HG02870 (cell line): ENCODE measurements around the gene RCOR1.

ENCODE experiments used
- ATAC-seq: cut with Tn5 transposase; IDR thresholded peaks from one replicate; pipeline ENCODE4 v1.9.1; 2021; ENCODE audit warnings: mild to moderate bottlenecking, moderate library complexity; ENCODE audit not compliant: unreplicated experiment

RCOR1 gene

DNA sequence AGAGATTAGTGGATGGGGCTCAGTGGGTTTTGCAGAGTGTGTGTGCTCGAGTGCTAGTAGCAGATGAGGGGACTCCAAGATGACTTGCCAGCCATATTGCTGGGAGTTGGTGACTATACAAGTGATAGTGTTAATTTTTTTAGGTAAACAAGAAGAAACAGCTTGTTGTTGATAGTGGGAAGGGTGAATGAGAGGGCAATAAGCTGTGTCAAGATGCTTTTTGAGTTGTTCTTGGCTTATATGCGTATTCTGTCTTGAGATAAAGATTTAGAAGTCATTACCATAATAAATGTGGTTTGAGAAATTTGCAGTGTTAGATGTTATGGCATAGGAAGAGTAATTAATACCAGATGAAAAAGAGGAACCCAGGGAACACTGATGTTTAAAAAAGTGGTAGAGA is 75.3 kb downstream of the RCOR1 start:
- no peak for ATAC-seq

DNA sequence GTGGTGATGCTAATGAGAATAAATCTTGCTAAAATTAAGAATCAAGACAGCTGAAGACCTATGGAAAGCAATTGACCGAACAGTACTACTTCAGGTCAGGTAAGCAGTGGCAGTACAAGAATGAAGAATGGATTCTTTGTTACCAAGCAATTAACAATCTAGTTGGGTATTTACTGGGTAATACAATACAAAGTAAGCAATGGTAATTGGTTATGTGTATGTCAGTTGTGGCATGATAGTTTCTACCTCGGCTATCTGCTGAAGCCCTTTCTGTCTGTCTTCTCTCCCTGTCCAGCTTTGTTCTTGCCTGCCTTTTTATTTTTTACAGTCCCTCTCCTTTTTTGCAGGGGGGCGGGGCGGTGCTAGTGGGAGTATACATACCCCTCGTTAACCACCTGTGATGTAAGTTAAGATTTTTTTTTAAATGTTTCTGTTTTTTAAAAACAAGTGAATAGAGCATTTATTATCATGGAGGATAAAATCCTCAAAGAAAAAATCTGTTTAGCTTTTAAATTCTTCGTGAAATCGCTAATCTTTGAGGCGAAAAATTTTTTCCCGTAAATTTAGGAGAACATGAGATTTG is 75.9 kb downstream of the RCOR1 start:
- ATAC-seq, result no peak

DNA sequence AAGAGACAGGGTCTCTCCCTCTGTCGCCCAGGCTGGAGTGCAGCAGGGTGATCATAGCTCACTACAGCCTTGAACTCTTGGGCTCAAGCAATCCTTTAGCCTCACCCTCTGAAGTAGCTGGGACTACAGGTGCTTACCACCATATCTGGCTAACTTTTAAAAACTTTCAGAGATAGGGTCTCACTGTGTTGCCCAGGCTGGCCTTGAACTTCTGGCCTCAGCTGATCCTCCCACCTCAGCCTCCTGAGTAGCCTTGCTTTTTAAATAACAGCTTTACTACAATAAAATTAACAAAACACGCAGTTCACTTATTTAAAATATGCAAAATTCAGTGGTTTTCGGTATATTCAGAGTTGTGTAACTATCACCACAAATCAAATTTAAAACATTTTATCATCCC is 79.0 kb downstream of the RCOR1 start:
- no peak for ATAC-seq

DNA sequence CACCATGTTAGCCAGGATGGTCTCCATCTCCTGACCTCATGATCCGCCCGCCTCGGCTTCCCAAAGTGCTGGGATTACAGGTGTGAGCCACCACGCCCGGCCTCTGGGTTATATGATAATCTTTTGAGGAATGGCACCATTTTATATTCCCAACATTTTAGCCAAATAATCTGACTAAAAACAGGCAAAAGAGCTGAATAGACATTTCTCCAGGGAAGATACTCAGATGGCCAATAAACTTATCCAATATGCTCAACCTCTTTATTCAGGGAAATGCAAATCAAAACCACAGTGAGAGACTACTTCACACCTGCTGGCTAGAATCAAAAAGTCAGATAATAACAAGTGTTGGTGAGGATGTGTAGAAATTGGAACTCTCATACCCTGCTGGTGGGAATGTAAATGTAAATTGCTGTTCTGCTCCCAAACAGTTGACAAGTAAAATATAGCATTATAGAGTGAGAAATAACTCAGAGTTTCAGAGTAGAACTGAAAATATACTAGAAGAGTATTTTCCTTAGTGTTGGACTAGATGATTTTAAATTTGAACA is 80.0 kb downstream of the RCOR1 start:
- no peak for ATAC-seq

DNA sequence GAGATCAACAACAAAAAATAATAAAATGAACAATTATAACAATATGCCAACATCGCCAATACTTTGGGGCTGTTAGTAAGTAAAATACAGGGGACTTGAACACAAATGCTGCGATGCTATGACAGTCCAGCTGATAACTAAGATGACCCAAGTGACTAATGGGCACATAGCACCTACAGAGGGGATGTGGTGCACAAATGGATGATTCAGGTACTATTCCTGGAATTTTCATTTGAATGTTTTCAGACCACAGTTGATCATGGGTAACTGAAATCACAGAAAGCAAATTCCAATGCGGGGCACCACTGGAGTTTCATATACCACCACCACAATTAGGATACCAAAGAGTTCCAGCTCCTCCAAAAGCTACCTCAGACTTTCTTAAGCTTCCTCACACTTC is 82.9 kb downstream of the RCOR1 start:
- ATAC-seq, result no peak

DNA sequence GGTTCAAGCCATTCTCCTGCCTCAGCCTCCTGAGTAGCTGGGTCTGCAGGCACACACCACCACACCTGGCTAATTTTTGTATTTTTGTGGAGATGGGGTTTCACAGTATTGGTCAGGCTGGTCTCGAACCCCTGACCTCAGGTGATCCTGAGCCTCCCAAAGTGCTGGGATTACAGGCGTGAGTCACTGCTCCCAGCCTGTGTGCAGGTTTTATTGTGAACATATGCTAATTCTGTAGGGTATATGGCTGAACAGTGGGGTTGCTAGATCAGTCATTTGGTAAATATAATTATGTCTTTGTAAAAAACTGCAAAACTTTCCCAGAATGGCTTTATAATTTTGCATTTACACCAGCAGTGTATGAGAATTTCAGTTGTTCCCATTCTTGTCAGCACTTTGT is 85.9 kb downstream of the RCOR1 start:
- no peak for ATAC-seq

DNA sequence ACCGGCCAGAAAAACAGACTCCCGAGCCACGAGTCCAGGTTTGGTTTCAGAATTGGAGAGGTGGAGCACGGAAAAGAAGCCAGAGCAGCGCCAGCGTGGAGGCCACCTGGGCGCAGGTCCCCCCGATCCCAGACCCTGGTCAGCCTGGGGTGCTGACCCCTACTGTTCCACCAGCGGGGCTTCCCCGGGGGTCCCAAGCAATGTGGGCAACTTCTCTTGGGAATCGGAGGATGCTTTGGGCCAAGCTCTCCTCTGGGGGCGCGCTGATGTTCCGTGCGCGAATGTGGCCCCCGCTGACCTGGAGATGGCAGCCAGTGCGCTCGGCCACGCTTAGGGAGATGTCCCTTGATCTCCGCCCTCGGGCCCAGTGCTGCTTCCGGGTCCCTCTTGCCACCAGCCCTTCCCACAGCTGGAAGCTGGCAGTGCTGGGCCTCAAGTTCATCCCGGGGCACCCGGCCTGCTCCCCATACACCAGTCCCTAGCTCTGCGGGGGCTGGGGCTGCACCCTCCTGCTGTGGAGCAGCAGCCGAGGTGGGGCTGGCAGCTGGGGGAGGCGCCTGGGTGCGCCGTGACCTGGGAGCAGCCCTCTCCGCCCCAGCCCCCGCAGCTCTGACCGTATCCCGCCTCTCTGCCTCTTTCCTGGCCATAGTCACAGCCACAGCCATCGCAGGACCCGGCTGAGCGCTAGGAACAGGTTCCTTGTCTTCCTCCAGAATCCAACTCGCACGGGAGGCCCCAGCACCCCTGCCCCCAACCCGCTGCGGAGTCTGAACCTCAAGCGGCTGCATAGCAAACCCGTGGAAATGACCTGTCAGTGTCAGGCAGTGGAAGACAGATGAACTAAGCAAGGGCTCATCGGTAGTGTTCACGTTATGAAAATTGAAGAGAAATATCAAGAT is 91.2 kb downstream of the RCOR1 start:
- ATAC-seq, result no peak

DNA sequence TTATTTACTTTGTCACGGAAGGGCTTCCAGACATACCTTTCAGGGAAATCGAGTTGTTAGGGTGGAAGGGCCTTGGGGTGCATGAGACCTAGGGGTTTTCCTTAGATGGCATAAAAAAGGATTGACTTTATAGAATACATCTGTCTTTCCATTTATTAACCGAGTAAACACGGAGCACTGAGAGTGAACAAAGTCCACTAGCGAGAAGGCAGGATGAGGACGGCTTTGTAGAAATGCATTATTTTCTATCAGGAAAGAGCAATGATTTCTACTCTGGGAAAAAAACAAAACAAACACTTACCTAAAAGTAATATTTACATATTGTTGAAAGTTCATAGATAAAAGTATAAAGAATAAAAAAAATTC is 91.8 kb downstream of the RCOR1 start:
- ATAC-seq, result no peak

DNA sequence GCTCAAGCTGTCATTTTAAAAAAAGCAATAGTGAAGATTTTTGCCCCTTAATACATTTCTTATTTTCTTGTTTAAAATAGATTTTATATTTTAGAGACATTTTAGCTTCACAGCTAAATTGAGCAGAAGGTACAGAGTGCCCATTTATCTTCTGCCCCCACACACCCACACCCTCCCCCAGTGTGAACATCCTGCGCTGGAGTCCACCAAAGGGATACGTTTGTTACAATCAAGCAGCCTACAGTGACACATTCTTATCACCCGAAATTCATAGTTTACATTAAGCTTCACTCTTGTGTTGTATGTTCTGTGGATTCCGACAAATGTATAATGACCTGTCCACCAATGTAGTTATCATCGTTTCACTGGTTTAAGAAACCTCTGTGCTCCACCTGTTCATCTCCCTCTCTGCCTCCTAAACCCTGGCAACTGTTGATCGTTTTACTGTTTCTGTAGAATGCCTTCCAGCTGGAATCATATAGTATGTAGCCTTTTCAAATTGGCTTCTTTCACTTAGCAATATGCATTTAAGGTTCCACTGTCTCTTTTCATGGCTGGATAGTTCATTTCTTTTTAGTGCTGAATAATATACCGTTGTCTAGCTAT is 93.8 kb downstream of the RCOR1 start:
- ATAC-seq, result no peak

DNA sequence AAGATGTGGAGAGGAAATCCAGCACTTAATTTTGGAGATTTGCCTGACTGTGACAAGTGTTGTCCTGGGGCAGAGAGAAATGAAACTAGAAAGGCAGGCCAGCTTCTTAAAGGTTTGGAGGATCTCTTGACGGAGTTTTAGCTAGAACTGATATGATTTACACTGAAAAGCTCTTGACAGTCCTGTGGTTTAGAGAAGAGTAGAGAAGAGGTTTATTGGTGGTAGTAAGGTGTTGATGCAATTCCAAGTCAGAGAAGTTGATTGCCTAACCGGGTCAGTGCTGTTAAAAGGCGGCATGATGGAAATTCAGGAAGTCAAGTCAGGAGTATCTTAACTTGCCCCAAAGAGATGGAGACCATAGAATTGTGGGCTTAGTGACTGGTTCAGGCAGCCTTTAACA is 95.8 kb downstream of the RCOR1 start:
- ATAC-seq, result no peak

DNA sequence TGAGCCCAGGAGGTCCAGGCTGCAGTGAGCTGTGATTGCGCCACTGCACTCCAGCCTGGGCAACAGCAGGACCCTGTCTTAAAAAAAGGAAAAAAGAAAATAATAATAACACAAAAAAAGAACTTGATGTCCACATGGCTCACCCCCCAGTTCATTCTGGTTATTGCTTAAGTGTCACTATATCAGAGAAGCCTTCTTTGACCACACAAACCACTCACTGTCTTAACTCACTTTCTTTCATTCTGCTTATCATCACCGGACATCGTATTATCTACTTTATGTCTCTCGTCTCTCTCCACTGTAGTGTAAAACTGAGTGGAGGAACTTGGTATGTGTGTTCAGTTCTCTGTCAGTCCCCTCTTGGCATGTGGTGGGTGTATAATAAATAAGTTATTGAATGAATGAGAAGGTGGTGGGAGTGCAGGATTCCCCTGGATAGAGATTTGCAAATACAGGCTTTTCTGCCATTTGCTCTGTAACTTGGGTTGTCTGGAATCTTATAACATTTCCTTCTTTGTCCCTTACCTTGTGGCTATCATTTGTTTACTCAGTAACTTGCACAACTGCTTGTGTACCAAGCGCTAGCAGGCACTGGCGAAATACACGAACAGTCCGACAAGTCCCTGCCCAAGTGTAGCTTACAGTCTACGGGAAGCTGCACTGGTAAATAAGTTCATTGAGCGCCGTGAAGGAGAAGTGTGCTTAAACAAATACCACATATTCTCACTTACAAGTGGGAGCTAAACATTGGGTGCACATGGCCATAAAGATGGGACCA is 98.2 kb downstream of the RCOR1 start:
- ATAC-seq, result no peak

DNA sequence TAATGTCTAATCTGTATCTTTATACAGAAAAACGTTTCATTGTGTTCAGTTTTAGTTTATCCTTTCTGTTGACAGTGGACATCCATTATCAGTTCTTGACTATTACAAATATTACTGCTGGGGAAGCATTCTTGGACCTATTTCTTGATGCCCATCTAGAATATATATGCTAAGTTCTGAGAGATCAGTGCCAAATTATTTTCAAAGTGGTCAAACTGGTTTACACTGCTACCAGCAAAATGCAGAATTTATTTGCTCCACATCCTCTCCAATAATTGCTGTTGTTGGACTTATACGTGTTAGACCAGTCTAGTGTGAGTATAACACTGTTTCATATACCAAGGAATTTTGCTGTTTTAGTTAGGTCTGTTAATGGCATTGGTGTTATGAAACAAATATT is 99.3 kb downstream of the RCOR1 start:
- no peak for ATAC-seq

DNA sequence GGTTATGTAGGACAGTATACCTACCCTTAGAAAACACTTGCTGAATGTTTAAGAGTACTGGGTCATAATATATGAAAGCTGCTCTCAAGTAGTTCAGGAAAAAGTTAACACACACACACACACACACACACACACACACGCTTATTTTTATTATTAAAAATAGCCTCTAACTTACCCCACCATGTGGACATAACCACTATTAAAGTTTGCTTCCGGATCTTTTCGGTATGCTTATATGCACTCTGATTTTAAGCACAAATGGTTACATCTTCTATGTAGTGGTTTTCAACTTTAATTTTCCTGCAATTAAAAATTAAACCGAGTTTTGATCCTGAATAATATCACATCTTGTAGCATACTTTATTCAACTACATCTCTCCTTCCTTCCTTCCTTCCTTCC is 99.9 kb downstream of the RCOR1 start:
- ATAC-seq, result no peak

DNA sequence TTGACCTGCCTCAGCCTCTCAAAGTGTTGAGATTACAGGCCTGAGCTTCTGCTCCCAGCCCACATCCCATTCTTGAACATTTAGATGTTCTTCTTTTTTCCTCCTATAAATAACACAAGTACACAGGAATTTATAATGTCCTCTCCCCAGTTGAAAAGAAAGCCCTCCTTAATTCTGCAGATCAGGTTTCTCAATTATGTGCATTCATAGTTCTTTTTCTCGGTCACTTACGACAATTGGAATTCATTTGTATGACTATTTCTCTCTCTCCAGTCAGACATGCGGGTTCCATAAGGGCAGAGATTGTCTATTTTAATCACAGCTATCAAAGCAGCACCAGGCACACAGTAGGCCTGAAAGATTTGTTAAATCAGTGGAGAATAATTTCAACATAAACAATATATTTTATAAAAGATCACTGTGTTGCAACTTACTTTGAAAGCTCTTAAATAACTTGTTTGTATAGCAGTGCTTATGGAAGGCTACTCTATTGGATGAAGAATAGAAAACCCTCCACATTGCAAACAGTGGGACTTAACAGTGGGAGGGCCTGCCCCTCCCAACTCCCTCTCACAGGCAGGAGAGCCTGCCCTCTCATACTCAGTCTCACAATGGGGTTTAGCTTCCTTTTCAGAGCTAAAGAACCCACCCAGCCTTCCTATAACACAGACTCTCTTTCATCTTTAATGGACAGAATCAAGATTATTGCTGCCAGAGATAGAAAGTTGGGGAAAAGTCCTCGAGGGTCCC is 100.7 kb downstream of the RCOR1 start:
- no peak for ATAC-seq

DNA sequence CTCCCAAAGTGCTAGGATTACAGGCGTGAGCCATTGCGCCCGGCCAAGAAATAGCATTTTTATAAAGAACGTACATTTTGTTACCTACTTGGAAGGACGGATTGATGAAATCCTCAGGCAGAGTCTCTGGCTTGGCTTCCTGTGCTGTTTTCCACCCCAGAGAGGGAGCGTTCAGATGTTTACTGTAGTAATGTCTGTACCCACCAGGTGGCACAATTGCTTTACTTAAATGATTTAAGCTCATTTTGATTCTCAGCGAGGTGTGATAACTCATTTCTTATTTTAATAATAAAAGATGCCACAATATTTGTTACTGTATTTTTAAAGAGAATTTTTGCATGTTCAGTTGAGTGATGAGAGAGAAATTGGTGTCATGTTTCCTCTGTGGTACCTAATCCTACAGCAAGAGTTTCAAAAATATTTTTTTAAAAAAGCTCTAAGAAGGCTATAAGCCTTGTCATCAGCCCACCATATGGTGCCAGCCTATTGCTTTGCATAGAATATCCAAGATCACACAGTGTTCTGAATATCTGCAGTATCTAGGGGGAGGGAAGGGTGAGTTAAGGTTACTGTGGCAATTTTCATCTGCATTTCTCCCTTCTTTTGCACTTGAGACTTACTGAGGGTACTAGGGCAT is 102.2 kb downstream of the RCOR1 start:
- no peak for ATAC-seq

DNA sequence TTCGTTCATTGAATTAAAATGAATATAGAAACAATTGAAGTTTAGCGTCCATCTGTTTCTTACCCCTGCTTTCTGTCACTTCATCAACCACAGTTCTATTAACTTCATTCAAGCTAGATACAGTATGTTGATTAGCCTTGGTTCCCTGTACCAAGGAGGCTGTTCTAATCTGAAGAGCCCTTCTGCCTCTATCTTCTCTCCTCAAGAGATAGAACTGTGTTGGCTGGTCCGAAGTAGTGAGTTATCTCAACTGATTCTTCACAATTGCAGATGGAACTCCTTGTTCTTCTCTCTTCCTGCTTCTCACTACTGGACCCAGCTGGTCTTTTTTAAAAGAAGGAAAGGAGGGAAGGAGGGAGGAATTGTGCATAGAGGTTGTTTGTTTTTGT is 102.7 kb downstream of the RCOR1 start:
- ATAC-seq, result no peak

DNA sequence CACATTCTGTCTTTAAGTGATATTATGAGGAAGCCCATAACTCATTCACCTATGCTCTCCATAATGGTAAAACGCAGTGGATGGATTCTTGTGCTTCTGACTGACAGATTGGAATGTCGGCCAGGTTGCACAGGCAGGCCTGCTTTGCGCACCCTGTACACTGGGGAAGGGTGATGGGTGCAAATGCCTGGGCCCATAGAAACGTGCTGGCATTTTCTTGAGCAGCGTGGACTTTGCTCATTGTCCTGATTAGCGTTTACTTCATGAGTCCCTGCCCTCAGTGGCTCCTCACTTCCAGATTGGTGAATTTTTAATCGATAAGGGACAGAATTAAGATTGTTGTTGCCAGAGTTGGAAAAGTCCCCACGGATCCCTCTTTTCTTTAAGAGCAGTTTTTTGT is 103.9 kb downstream of the RCOR1 start:
- ATAC-seq, result no peak

DNA sequence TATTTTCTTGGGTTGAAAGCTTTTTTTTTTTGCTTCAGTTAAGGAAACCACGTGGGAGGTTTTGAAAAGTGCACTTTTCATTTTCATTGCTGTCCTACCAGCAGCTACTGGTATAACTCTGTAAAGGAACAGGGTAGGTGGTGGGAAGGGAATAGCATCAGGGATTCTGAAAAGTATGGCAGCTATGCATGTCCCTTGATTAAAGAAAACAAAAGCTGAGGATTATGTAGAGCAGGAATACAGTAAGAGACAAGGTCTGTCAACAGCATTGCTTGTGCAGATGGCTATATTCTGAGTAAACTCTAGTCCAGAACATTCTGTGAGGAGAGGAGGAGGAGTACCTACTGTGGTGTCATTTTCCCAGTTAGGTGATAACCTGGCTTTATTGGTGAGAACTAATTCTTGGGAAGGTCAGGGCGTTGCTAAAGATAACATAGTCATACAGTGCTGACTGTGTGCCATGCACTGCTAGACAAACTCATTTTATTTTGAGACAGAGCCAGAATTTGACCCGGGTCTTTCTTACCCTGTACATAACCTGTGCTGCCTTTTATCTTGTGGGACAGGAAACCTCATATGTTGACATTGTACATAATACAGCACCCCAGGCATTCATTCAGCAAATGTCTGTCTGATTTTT is 104.5 kb downstream of the RCOR1 start:
- no peak for ATAC-seq

DNA sequence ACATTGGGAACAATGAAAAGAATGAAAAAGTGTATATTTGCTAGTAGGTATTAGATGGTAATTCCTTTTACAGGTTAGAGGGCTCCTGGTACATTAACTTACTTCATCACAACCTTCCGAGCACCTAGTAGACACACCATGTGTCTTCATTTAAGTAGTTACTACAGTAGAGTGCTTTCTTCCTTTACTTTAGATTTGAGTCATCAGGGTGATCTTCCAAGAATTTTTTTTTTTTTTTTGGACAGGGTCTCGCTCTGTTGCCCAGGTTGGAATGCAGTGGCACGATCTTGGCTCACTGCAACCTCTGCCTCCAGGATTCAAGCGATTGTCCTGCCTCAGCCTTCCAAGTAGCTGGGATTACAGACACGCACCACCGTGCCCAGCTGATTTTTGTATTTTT is 105.1 kb downstream of the RCOR1 start:
- ATAC-seq, result no peak
